ENCODE results near the gene BICDL1.

Gene BICDL1

GRCh38 chr12:120138366-120138765, 149.3 kb downstream of the BICDL1 start:
- DNase-seq (ENCODE audit: low read depth in 2 of 2) = no peak
- TF ChIP-seq, protein P1, sequence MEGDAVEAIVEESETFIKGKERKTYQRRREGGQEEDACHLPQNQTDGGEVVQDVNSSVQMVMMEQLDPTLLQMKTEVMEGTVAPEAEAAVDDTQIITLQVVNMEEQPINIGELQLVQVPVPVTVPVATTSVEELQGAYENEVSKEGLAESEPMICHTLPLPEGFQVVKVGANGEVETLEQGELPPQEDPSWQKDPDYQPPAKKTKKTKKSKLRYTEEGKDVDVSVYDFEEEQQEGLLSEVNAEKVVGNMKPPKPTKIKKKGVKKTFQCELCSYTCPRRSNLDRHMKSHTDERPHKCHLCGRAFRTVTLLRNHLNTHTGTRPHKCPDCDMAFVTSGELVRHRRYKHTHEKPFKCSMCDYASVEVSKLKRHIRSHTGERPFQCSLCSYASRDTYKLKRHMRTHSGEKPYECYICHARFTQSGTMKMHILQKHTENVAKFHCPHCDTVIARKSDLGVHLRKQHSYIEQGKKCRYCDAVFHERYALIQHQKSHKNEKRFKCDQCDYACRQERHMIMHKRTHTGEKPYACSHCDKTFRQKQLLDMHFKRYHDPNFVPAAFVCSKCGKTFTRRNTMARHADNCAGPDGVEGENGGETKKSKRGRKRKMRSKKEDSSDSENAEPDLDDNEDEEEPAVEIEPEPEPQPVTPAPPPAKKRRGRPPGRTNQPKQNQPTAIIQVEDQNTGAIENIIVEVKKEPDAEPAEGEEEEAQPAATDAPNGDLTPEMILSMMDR (IDR thresholded peaks at IDR 0.05; ENCODE audit: low read depth, low read length) = no peak
- no peak overlapping the region for H3K4me3 ChIP-seq (replicated peaks in 1 of 2; ENCODE audit: low read depth in 2 of 2, low read length in 2 of 2)

DNA sequence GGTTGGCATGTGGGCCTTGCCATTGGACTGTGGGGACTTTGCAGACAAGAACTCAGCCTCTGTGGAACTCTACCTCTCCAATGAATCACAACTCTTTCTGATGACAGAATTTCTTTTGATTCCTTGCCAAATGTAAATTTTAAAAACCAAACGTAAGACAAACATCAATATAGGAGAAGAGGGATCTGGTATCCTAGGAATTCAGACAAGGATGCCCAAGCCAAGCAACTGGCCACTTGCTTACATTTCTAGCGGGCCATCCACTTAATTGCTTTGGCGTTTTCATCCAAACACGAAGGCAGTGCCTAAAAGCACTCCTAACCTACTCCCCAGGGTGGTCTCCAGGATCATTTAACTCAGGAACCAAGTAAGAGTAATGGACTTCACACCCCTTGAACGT, 150.9 kb downstream of the BICDL1 start:
- DNase-seq (ENCODE audit: low read depth in 2 of 2) = peak in 1 of 2 donors; percentile 49
- no peak overlapping the region for H3K4me3 ChIP-seq (replicated peaks in 1 of 2; ENCODE audit: low read depth in 2 of 2, low read length in 2 of 2)
- TF ChIP-seq, protein P1 (IDR thresholded peaks at IDR 0.05; ENCODE audit: low read depth, low read length) = no peak

DNA sequence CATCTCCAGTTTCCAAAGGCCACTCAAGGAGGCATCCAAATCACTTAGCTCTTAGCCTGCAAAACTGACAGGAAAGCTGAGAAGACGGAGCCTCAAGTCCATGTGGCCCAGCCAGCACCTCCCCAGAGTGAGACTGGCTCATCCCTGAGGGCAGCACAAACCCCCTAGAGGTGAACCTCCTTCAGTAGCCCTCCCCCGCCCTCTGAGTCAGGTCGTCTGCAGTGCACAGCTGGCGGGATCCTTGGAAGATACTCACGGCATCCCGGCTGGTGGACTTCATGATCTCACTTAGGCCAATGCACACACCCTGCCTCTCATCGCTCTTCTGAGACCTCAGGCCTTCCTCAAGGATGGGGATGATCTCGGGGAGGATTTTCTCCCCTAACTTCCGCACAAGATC, 151.6 kb downstream of the BICDL1 start:
- TF ChIP-seq, protein P1 (IDR thresholded peaks at IDR 0.05; ENCODE audit: low read depth, low read length) = no peak
- no peak overlapping the region for H3K4me3 ChIP-seq (replicated peaks in 1 of 2; ENCODE audit: low read depth in 2 of 2, low read length in 2 of 2)
- no peak for DNase-seq (ENCODE audit: low read depth in 2 of 2)

DNA sequence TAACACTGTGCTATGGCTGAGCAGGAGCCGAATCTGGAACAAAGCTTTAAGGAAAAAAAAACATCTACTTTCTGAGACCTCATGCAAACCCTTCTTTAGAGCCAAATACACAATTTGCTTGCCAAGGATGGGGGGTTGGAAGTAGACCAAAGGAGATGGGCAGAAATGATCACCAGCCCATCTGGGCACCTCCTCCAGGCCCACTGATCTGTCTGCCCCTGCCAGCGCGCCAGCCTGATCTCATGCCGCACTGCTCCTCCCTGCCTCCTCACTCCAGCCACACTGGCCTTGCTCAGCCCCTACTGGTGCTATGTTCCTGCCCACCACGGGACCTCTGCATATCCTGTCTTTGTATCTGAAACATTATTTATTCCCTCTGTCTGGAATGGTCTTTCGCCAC, 152.3 kb downstream of the BICDL1 start:
- H3K4me3 ChIP-seq (replicated peaks in 1 of 2; ENCODE audit: low read depth in 2 of 2, low read length in 2 of 2) = no peak overlapping the region
- no peak for DNase-seq (ENCODE audit: low read depth in 2 of 2)
- TF ChIP-seq, protein P1 (IDR thresholded peaks at IDR 0.05; ENCODE audit: low read depth, low read length) = no peak

GRCh38 chr12:120142231-120142877, 153.3 kb downstream of the BICDL1 start:
- TF ChIP-seq, protein P1 (IDR thresholded peaks at IDR 0.05; ENCODE audit: low read depth, low read length) = no peak
- DNase-seq (ENCODE audit: low read depth in 2 of 2) = peak in 1 of 2 donors; percentile 81
- no peak overlapping the region for H3K4me3 ChIP-seq (replicated peaks in 1 of 2; ENCODE audit: low read depth in 2 of 2, low read length in 2 of 2)

Data from cardiac fibroblast (primary cell).